CD4-positive, alpha-beta T cell treated with Interleukin-1 beta for 1 hour (primary cell): Measurements from ENCODE around the gene CDC42BPA.

Experiments used
- DNase-seq, 2 donors: peaks; one replicate each; pipeline ENCODE4 v3.0.0-alpha.2; 2020 to 2022

Gene CDC42BPA

GRCh38 chr1:226977643-226978431 lies 340.5 kb downstream of the CDC42BPA start:
- no peak for DNase-seq

GRCh38 chr1:226976978-226977642 lies 341.2 kb downstream of the CDC42BPA start:
- DNase-seq: no peak

DNA sequence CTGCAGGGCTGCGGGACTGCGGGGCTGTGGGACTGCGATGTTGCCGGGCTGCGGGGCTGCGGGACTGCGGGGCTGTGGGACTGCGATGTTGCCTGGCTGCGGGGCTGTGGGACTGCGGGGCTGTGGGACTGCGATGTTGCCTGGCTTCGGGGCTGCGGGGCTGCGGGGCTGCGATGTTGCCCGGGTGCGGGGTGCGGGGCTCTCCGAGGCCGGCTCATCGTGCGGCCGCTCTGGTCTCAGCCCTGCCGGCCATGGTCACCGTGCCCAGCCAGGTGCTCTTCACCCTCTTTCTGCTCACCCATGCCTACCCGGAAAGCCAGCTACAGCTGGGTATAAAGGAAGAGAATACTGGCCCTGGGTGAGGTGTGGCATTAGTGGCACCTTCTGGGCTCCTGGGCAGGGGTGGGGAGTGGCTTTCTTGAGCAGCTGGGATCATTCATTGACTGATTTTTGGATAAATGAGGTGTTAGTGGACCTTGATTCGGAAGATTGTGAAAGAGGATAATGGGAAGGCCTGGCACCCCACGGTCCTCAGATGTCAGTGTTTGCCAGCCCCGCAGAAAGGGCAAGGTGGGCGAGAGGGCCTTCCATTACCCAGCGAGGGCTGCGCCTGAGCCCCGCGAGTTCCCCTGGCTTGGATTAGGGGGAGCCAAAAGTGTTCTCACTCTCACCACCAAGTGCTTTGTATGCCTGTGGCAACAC lies 341.9 kb downstream of the CDC42BPA start:
- DNase-seq: no peak

DNA sequence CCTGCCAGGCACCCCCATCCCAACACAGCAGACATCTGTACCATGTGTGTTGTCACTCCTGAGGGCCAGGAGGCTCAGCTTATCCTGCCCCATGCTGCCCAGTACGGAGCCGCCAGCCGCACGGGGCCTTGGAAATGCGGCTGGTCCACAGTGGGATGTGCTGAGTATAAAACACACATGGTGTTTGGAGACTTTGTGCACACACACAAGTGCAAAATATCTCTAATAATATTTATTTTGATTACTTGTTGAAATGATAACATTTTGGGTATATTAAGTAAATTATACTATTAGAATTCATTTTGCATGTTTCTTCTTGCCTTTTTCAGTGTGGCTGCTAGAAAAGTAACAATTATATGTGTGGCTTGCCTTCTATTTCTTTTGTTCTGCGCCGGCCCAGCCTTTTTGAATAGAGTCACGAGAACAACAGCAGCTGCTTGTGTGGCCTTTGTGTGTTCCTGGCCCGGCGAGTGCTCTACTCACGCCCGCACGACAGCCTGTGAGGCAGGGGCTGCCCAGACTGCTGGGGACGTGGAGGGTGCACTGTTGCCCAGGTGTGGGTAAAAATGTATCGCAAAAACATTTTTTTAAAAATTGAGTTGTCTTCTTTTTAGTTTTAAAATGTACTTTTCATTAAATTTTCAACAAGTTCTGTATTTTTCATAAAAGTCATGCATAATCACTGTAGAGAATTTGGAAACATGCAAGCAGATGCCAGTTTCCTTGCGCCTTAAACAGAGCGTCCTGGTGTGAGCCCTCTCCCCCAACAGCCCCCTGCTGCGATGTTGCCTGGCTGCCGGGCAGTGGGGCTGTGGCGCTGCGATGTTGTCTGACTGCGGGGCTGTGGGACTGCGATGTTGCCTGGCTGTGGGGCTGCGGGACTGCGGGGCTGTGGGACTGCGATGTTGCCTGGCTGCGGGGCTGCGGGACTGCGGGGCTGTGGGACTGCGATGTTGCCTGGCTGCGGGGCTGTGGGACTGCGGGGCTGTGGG lies 342.7 kb downstream of the CDC42BPA start:
- DNase-seq: no peak

DNA sequence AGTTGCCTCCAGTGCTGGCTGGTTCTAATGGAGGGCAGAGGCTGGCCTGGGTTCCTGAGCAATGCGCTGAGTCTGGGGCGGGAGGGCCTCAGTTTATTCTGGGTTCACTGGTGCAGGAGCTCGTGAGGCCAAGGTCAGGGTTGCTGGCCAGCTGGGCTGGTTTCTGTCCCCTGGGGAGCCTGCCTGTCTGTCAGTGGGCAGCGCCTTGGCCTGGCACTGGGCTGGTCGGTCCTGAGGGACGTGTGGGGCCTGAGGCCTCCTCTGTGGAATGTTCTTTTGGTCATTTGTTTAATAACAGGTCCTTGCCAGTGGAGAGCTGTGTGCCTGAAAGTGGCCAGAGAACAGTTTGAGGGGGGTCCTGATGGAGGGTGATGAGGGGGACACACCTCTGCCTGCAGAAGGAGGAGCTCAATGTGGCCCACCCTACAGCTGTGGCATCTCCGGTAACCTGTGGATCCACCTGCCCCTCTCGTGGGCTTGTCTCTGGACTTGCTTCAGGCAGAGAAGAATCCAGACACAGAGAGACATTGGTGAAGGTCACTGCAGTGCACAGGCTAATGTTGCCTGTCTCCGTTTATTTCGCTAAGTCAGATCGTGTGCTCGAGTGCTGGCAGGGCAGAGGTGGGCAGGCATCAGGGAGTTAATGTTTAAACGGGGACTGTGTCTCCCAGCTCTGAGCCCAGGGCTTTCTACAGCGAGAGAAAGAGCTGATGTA lies 343.6 kb downstream of the CDC42BPA start:
- DNase-seq: no peak

- no peak for DNase-seq
Observed at GRCh38 chr1:226973898-226974543, 344.3 kb downstream of the CDC42BPA start.

GRCh38 chr1:226973371-226973897 lies 344.9 kb downstream of the CDC42BPA start:
- DNase-seq: no peak

- no peak for DNase-seq
Observed at GRCh38 chr1:226972931-226973330, 345.4 kb downstream of the CDC42BPA start.

DNA sequence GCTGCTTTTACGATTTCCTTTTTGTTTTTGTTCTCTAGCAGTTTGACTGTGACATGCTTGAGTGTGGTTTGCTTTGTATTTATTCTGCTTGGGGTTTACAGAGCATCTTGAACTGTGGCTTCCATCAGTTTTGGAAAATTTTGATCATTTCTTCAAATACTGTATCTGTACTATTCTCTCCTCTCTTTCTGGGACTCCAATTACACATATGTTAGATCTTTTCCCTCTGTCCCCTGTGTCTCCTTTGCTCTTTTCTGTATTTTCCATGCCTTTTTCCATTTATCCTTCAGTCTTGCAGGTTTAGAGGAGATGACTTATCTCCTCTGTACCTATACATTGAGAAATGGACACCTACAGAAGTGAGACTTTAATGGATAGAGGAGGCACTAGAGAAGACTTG lies 346.5 kb downstream of the CDC42BPA start:
- no peak for DNase-seq

DNA sequence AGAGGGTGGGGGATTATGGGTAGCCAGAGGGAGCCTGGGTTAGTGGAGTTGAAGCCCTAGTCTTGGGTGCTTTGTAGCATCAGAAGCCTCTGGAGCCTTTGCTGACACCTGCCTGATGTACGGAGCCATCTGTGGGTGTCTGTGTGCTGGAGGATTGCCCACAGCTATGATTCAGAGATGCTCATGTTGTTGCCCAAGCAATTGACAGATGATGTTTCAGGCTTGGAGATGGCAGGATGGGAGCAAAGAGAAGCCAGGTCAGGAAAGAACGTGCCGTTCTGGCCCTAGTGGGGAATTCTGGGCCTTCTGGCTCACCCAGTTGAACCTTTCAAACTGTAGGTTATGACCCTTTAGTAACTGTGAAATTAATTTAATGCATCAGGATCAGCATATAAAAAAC lies 350.6 kb downstream of the CDC42BPA start:
- no peak for DNase-seq

DNA sequence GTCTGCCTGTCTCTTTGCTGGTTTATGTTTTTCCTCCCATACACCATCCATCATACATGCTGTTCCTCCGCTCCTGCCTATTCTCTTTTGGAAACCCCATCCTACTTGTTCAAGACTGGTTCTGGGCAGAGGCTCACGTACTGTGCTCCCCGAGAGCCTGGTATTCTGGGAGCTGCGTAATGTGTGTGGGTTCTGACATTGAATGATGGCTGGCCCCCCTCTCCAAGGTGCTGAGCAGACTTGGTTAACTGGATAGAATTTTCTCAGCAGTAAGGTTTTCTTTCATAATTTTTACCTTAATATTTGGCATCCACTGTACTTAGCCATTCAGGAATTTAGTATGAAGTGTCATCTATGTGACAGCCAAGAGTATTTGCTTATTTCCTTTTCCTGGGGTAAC lies 351.6 kb downstream of the CDC42BPA start:
- DNase-seq: no peak

DNA sequence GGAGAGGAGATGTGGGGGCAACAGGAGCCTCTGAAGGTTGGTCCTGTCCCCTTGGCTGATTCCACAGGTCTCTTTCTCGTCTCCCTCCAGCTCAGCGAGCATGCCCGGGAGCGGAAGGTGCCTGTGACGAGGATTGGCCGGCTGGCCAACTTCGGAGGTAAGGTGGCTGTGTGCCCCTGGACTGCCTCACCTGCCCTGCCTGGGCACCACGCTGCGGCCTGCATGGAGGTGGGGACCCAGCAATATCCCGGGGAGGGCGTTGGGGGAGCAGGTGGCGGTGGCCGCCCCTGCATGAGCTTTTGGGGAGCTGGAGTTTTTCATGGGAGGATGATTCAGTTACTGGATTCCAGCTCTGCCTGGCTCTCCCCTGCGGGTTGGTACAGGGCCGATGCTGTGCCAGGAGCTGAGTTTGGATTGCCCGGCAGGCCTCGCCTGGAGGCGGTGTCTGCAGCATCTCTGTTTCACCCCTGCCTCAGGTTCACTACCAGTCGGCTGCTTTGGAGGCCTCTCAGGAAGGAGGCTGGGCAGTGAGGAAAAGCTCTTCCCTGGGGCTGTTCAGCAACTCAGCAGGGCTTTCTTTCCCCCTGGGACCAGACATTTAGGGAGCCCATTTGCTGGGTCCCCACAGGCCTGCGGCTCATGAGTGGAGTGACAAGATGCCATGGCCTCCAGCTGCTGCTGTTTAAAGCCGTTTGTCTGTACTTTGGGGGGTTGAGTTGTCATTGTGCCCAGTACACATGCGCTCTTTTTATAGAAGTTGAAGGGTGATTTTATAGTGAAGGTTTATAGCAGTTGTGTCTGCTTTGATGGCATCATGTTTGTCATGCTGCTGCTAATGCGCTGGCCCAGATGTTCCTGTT lies 352.5 kb downstream of the CDC42BPA start:
- DNase-seq: no peak

DNA sequence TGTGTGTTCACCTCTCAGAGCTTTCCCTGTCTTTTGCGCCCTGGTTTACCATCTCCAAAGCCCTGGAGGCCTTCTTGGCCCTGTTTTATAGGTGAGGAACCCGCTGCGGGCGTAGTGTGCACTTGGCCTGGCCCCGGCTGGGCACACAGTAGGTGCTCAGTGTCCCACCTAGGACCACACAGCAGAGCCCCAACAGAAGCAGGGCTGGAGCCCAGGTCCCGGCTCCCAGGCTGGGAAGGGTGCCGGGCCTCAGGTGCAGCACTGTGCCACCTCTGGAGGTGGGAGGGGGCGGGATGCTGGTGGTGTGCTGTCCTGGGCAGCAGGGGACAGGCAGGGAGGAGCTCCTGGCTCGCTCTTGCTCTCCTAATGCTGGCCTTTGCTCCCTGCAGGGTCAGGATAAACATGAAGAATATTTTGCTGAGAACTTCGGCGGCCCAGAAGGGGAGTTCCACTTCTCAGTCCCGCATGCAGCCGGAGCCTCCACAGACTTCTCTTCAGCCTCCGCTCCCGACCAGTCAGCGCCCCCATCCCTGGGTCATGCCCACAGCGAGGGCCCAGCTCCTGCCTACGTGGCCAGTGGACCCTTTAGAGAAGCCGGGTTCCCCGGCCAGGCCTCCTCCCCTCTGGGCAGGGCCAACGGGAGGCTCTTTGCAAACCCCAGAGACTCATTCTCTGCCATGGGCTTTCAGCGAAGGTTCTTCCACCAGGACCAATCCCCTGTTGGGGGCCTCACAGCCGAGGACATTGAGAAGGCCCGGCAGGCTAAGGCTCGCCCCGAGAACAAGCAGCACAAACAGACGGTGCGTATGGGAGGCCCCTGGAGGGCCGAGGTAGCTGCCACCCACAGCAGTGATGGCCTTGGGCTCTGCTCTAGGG lies 353.4 kb downstream of the CDC42BPA start:
- DNase-seq: no peak

- no peak for DNase-seq
Observed at GRCh38 chr1:226964068-226964425, 354.2 kb downstream of the CDC42BPA start.

DNA sequence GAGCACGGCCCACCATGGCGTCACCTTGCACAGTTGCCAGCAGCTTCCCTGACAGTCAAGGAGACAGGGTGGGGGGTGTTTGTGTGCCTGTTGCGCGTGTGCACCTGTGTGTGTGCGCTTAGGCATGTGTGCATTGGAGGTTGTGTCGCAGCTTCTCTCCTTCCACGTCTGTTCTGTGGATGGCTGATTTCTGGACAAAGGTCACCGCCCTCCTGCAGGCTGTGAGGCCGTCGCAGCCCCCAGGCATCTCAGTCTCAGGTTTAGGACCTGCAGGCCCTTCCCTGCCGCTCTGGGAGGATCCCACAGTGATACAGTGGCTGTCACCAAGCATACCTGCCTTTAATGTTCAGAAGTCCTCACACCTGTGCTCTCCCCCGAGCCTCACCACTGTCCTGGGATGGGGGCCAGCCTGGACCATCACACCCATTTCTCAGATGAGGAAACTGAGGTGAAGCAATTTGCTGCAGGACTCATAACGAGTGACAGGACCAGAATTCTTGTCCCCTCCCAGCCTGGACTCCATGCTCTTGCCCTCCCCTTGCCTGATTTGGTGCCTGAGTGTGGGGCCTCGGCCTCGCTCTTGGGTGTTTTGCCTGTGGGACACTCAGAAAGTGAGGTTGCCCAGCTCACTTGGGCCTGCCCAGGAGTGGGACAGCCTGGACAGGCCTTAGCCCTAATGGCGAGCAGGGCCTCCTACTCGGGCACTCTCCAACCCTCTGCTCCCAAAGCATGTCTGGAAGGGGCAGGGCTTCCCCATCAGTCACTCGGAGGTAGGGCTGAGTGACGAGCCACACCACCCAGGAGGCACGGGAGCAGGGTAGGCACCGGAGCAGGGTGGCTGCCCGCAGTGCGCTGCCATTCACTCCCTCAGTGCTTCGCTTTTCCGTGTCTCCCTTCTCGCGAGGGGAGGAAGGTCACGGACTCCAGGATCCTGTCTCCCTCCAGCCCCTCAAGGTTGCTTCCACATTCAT lies 355.6 kb downstream of the CDC42BPA start:
- no peak for DNase-seq

DNA sequence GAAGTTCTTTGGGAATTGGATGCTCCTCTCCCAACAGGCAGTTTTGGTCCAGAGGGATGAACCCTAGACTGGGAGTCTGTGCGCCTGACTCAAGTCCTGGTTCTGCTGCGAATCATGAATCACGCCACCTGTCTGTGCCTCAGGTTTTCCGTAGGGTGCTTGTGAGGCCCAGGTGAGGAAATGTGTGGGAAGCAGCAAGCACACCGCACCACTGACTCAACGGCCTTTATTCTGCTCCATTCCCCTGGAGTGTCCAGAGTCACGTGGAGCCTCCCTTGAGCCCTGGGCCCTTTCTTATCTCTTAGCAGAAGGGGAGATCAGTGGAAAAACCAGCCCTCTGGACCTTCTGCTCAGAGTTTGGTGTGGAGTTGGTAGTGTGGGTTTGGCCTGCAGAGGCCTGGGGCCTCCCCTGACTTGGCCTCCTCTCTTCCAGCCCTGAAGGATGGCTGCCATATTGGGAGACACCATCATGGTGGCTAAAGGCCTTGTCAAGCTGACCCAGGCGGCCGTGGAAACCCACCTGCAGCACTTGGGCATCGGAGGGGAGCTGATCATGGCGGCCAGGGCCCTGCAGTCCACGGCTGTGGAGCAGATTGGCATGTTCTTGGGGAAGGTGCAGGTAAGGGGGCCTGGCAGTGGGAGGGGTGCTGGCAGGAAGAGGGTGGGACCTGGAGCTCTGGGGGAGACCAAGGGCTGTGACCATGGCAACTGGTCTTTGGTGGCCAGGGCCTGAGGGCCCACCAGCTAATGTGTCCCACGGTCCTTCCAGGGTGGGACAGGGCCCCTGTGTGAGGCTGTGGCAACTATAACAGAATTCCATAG lies 357.1 kb downstream of the CDC42BPA start:
- DNase-seq: no peak

DNA sequence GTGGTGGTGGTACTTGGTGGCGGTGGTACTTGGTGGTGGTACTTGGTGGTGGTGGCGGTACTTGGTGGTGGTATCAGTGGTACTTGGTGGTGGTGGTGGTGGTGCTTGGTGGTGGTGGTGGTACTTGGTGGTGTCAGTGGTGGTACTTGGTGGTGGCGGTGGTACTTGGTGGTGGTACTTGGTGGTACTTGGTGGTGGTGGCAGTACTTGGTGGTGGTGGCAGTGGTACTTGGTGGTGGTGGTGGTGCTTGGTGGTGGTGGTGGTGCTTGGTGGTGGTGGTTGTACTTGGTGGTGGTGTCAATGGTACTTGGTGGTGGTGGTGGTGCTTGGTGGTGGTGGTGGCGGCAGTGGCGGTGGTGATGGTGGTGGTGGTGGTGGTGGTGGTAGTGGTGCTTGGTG lies 358.0 kb downstream of the CDC42BPA start:
- DNase-seq: no peak
